Peyer's patch (tissue), 4 donors: ENCODE results near the gene FCGBP. TPM values are rescaled to one million over a fixed set of nuclear protein-coding genes. Genes with fewer than 3 reads are reported as not detected.
"Not testable (repeated sequence)": the region's sequence is repeated elsewhere in the genome, so short reads cannot be mapped to it uniquely, and the experiment has no call there.

Experiments used
- DNase-seq, 3 donors: peaks; one replicate each; pipeline ENCODE4 v3.0.0-alpha.2; 2017 to 2019
- H3K27ac ChIP-seq, 4 donors: fragments of 200-600 bp; sonication (generic); one replicate each; pipeline ENCODE4 v1.5.1; 2016 to 2019
- H3K27me3 ChIP-seq, 2 donors: fragments of 200-600 bp; sonication (generic); one replicate each; pipeline ENCODE4 v1.5.1; 2019
- H3K36me3 ChIP-seq, 3 donors: fragments of 200-600 bp; sonication (generic); one replicate each; pipeline ENCODE4 v1.5.1; 2016 to 2019
- H3K4me1 ChIP-seq, 4 donors: fragments of 200-600 bp; sonication (generic); one replicate each; pipeline ENCODE4 v1.5.1; 2016 to 2019
- H3K4me3 ChIP-seq, 4 donors: fragments of 200-600 bp; sonication (generic); 1 replicate in 3 of 4; 2 replicates in 1 of 4; pipeline ENCODE4 v1.5.1; 2016 to 2019; ENCODE audit warnings: mild to moderate bottlenecking in 1 of 4
- H3K9me3 ChIP-seq, 4 donors: fragments of 200-600 bp; sonication (generic); one replicate each; pipeline ENCODE4 v1.5.1; 2016 to 2019; ENCODE audit warnings: mild to moderate bottlenecking in 1 of 4
- POLR2A ChIP-seq, 2 donors: fragments of 450-650 bp; IDR thresholded peaks; one replicate each; pipeline ENCODE4 v1.5.1; 2017; ENCODE audit warnings: antibody characterized with exemption in 2 of 2, mild to moderate bottlenecking in 2 of 2, moderate library complexity in 2 of 2
- total RNA-seq, 4 donors: library from RNA; depleted of rRNA; stranded (reverse); fragments of >200 nt; gene quantifications; one replicate each; pipeline ENCODE4 v1.1.0, GENCODE V29; 2016
- TF ChIP-seq, protein P1 (sequence below), 6 experiments: fragments of 450-650 bp in 4 of 6; fragments of 200-600 bp in 2 of 6; sonication (generic) in 1 of 6; IDR thresholded peaks; one replicate each; pipeline ENCODE4 v1.5.1; 2017 to 2019; ENCODE audit warnings: antibody characterized with exemption in 6 of 6, mild to moderate bottlenecking in 3 of 6, moderate library complexity in 1 of 6

The FCGBP gene
- total RNA-seq, 4 donors from 2014 or later: 563 to 4,025 (median 1,224) TPM

GRCh38 chr19:39967561-39967960 lies 33.1 kb upstream of the FCGBP start:
- H3K4me1 ChIP-seq: peaks cover 0 to 20% (median 9%) of the 10 kb centered on the region in 4 donors
- H3K27ac ChIP-seq: no peak overlapping the region
- peaks cover 0 to 2% (median 0%) of the 10 kb centered on the region in 3 donors for H3K36me3 ChIP-seq
- DNase-seq: no peak
- no peak overlapping the region for H3K4me3 ChIP-seq
- H3K9me3 ChIP-seq: no peaks in the 10 kb centered on the region
- H3K27me3 ChIP-seq: no peaks in the 10 kb centered on the region
- TF ChIP-seq POLR2A (IDR thresholded peaks at IDR 0.05): no peak
- TF ChIP-seq, protein P1, sequence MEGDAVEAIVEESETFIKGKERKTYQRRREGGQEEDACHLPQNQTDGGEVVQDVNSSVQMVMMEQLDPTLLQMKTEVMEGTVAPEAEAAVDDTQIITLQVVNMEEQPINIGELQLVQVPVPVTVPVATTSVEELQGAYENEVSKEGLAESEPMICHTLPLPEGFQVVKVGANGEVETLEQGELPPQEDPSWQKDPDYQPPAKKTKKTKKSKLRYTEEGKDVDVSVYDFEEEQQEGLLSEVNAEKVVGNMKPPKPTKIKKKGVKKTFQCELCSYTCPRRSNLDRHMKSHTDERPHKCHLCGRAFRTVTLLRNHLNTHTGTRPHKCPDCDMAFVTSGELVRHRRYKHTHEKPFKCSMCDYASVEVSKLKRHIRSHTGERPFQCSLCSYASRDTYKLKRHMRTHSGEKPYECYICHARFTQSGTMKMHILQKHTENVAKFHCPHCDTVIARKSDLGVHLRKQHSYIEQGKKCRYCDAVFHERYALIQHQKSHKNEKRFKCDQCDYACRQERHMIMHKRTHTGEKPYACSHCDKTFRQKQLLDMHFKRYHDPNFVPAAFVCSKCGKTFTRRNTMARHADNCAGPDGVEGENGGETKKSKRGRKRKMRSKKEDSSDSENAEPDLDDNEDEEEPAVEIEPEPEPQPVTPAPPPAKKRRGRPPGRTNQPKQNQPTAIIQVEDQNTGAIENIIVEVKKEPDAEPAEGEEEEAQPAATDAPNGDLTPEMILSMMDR (IDR thresholded peaks at IDR 0.05): no peak

DNA sequence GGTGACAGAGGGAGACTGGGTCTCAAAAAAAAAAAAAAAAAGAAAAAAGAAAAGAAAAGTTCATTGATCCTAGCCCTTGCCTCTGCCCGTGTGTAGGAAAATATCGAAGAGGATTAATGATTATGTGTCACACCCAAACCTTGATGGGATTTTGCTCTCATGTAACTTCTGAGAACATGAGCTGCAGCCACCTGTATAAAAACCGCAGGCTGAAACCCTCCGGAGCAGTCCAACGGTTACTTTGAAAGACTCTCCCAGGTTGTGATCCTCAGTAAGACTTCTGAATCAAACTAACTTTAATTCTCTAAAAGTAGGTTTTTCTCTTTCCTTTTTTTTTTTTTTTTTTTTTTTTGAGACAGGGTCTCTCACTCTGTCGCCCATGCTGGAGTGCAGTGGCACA lies 32.2 kb upstream of the FCGBP start:
- Histone ChIP-seq H3K9me3 (no peaks in the 10 kb centered on the region), H3K36me3 (no peaks in the 10 kb centered on the region), H3K4me3 (no peak overlapping the region), H3K27ac (no peak overlapping the region), H3K27me3 (no peaks in the 10 kb centered on the region), H3K4me1 (peaks cover 0 to 12% (median 8%) of the 10 kb centered on the region in 4 donors)
- TF ChIP-seq POLR2A (IDR thresholded peaks at IDR 0.05): no peak
- TF ChIP-seq, protein P1 (IDR thresholded peaks at IDR 0.05): no peak
- no peak for DNase-seq

DNA sequence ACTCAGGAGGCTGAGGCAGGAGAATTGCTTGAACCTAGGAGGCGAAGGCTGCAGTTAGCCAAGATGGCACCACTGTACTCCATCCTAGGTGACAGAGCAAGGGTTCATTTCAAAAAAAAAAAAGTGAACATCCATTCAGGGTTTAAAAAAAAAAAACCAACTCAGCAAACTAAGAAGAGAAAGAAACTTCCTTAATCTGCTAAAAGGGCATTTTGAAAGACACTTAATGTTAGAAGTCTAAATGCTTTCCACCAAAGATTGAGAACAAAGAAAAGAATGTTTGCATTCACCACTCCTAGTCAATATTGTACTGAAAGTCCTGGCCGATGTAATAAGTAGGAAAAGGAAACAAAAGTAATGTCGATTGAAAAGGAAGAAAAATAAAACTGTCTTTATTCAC lies 29.5 kb upstream of the FCGBP start:
- TF ChIP-seq, protein P1 (IDR thresholded peaks at IDR 0.05): no peak
- TF ChIP-seq POLR2A (IDR thresholded peaks at IDR 0.05): no peak
- H3K27ac ChIP-seq: no peak overlapping the region
- no peaks in the 10 kb centered on the region for H3K36me3 ChIP-seq
- H3K9me3 ChIP-seq: no peaks in the 10 kb centered on the region
- no peaks in the 10 kb centered on the region for H3K27me3 ChIP-seq
- H3K4me3 ChIP-seq: no peak overlapping the region
- no peaks in the 10 kb centered on the region for H3K4me1 ChIP-seq
- no peak for DNase-seq

DNA sequence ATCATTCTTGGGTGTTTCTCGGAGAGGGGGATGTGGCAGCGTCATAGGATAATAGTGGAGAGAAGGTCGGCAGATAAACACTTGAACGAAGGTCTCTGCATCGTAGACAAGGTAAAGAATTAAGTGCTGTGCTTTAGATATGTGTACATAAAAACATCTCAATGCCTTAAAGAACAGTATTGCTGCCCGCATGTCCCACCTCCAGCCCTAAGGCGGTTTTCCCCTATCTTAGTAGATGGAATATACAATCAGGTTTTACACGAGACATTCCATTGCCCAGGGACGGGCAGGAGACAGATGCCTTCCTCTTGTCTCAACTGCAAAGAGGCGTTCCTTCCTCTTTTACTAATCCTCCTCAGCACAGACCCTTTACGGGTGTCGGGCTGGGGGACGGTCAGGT lies 25.0 kb upstream of the FCGBP start:
- H3K4me1 ChIP-seq, H3K4me3 ChIP-seq, H3K9me3 ChIP-seq, H3K36me3 ChIP-seq, DNase-seq, H3K27me3 ChIP-seq: not testable (repeated sequence)
- H3K27ac ChIP-seq: peak overlapping the region in 1 of 4 donors; percentile 38

DNA sequence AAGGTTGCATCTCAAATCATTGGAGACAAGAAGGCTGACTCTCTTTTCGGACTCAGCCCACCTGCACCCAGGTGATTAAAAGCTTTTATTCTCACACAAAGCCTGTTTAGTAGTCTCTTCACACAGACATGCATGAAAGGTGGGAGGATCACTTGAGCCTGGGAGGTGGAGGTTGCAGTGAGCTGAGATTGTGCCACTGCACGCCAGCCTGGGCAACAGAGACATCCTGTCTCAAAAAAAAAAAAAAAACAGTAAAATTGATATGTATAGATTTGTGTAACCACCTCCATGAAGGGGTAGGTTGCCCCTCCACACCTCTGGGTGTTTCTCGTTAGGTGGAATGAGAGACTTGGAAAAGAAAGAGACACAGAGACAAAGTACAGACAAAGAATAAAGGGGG lies 24.5 kb upstream of the FCGBP start:
- H3K9me3 ChIP-seq, H3K4me3 ChIP-seq, H3K27me3 ChIP-seq, DNase-seq, H3K4me1 ChIP-seq, H3K36me3 ChIP-seq: not testable (repeated sequence)
- H3K27ac ChIP-seq: peak overlapping the region in 1 of 4 donors; percentile 38

DNA sequence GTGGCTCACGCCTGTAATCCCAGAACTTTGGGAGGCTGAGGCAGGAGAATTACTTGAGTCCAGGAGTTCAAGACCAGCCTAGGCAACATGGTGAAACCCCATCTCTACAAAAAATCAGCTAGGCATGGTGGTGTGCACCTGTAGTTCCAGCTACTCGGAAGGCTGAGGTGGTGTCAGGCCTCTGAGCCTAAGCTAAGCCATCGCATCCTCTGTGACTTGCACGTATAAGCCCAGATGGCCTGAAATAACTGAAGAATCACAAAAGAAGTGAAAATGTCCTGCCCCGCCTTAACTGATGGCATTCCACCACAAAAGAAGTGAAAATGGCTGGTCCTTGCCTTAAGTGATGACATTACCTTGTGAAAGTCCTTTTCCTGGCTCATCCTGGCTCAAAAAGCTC lies 23.5 kb upstream of the FCGBP start:
- H3K36me3 ChIP-seq, H3K9me3 ChIP-seq, H3K27me3 ChIP-seq, H3K4me3 ChIP-seq, H3K4me1 ChIP-seq, H3K27ac ChIP-seq: not testable (repeated sequence)
- peak in 2 of 3 donors; percentile 7 to 9 for DNase-seq

DNA sequence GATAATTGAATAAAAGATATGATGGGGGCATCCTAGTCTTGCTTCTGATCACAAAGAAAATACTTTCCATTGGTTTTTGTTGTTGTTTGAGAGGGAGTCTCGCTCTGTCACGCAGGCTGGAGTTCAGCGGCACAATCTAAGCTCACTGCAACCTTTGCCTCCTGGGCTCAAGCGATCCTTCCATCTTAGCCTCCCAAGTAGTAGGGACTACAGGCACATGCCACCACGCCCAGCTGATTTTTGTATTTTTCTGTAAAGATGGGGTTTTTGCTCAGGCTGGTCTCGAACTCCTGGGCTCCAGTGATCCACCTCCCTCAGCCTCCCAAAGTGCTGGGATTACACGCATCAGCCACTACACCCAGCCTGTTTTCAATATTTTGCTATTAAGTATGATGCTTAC lies 19.5 kb upstream of the FCGBP start:
- no peaks in the 10 kb centered on the region for H3K36me3 ChIP-seq
- DNase-seq: no peak
- TF ChIP-seq, protein P1 (IDR thresholded peaks at IDR 0.05): no peak

More for the DNA sequence above, 19.5 kb upstream of the FCGBP start:
- no peak overlapping the region for H3K4me3 ChIP-seq
- peaks cover 0 to 10% (median 3%) of the 10 kb centered on the region in 4 donors for H3K4me1 ChIP-seq
- H3K9me3 ChIP-seq: no peaks in the 10 kb centered on the region
- H3K27ac ChIP-seq: peak overlapping the region in 1 of 4 donors; percentile 79
- no peaks in the 10 kb centered on the region for H3K27me3 ChIP-seq
